Stimulated activated CD8-positive, alpha-beta memory T cell treated with anti-CD3 and anti-CD28 coated beads, Interleukin-7, amount 100 ng/mL, for 4 hours (primary cell): Measurements from ENCODE around the gene RNF111.
"Not testable (repeated sequence)": the region's sequence is repeated elsewhere in the genome, so short reads cannot be mapped to it uniquely, and the experiment has no call there.

Source experiments
- DNase-seq, 2 donors: peaks; one replicate each; pipeline ENCODE4 v3.0.0-alpha.2; 2020; ENCODE audit warnings: low read depth in 2 of 2

Gene RNF111

GRCh38 chr15:59000251-59000650 lies 12.8 kb downstream of the RNF111 start:
- not testable (repeated sequence) for DNase-seq

- DNase-seq, result no peak
These were observed 14.5 kb downstream of the RNF111 start for GRCh38 chr15:59001946-59002345.

GRCh38 chr15:59002418-59002859 lies 15.0 kb downstream of the RNF111 start:
- no peak for DNase-seq

- no peak for DNase-seq
These were observed 18.1 kb downstream of the RNF111 start for GRCh38 chr15:59005579-59005978.

GRCh38 chr15:59008086-59008485 lies 20.6 kb downstream of the RNF111 start:
- DNase-seq, result no peak

- no peak for DNase-seq
These were observed 23.9 kb downstream of the RNF111 start for GRCh38 chr15:59011262-59011952.

GRCh38 chr15:59013246-59013873 lies 25.9 kb downstream of the RNF111 start:
- DNase-seq, result no peak

GRCh38 chr15:59014068-59014467 lies 26.6 kb downstream of the RNF111 start:
- DNase-seq, result no peak

- DNase-seq, result no peak
These were observed 30.0 kb downstream of the RNF111 start for GRCh38 chr15:59017449-59017848.

GRCh38 chr15:59018833-59019232 lies 31.4 kb downstream of the RNF111 start:
- no peak for DNase-seq

- no peak for DNase-seq
These were observed 32.9 kb downstream of the RNF111 start for GRCh38 chr15:59020322-59020721.

- DNase-seq, result no peak
These were observed 34.7 kb downstream of the RNF111 start for GRCh38 chr15:59022188-59022587.

- DNase-seq, result no peak
These were observed 38.7 kb downstream of the RNF111 start for GRCh38 chr15:59026207-59026606.

GRCh38 chr15:59028387-59028955 lies 41.0 kb downstream of the RNF111 start:
- no peak for DNase-seq

- DNase-seq, result no peak
These were observed 42.1 kb downstream of the RNF111 start for GRCh38 chr15:59029554-59029953.

GRCh38 chr15:59035201-59035600 lies 47.7 kb downstream of the RNF111 start:
- DNase-seq, result no peak

- DNase-seq, result no peak
These were observed 51.8 kb downstream of the RNF111 start for GRCh38 chr15:59039225-59039624.

- DNase-seq, result no peak
These were observed 54.6 kb downstream of the RNF111 start for GRCh38 chr15:59042041-59042440.

GRCh38 chr15:59048897-59049296 lies 61.4 kb downstream of the RNF111 start:
- no peak for DNase-seq

GRCh38 chr15:59051873-59052861 lies 64.7 kb downstream of the RNF111 start:
- DNase-seq, result no peak

GRCh38 chr15:59052915-59053407 lies 65.5 kb downstream of the RNF111 start:
- no peak for DNase-seq

GRCh38 chr15:59053482-59053881 lies 66.0 kb downstream of the RNF111 start:
- no peak for DNase-seq
